Ovary (tissue), 3 donors: Measurements from ENCODE around the gene GAREM2.

Experiments
- POLR2A ChIP-seq: fragments of 450-650 bp; IDR thresholded peaks from one replicate; pipeline ENCODE4 v1.6.1; 2017; ENCODE audit warnings: antibody characterized with exemption, mild to moderate bottlenecking, moderate library complexity
- TF ChIP-seq, protein P1 (sequence below), 3 donors: fragments of 450-650 bp in 2 of 3; fragments of 200-600 bp in 1 of 3; IDR thresholded peaks; one replicate each; pipeline versions ENCODE4 v1.5.1 to v1.8.0; 2016 to 2022; ENCODE audit warnings: antibody characterized with exemption in 3 of 3, mild to moderate bottlenecking in 1 of 3
- donor health status: DM: no; HTN: no; CAD: no.

- TF ChIP-seq, protein P1, sequence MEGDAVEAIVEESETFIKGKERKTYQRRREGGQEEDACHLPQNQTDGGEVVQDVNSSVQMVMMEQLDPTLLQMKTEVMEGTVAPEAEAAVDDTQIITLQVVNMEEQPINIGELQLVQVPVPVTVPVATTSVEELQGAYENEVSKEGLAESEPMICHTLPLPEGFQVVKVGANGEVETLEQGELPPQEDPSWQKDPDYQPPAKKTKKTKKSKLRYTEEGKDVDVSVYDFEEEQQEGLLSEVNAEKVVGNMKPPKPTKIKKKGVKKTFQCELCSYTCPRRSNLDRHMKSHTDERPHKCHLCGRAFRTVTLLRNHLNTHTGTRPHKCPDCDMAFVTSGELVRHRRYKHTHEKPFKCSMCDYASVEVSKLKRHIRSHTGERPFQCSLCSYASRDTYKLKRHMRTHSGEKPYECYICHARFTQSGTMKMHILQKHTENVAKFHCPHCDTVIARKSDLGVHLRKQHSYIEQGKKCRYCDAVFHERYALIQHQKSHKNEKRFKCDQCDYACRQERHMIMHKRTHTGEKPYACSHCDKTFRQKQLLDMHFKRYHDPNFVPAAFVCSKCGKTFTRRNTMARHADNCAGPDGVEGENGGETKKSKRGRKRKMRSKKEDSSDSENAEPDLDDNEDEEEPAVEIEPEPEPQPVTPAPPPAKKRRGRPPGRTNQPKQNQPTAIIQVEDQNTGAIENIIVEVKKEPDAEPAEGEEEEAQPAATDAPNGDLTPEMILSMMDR (IDR thresholded peaks at IDR 0.05): no peak
- TF ChIP-seq POLR2A: no peak
These were observed 2.8 kb downstream of the GAREM2 start for GRCh38 chr2:26175466-26176278.
